GM23338 (cell line): ENCODE results near the gene FCHSD2. TPM values are rescaled to one million over a fixed set of nuclear protein-coding genes. Genes with fewer than 3 reads are reported as not detected.

Experiments used
- CREB1 ChIP-seq: fragments of 250-450 bp; sonication (Bioruptor Pico); IDR thresholded peaks from 2 replicates; pipeline ENCODE4 v1.5.0; 2020; ENCODE audit warnings: low read depth, mild to moderate bottlenecking, moderate library complexity
- EZH2 ChIP-seq: fragments of 200-600 bp; sonication (generic); IDR thresholded peaks from one replicate; pipeline ENCODE4 v1.8.0; 2017; ENCODE audit warnings: antibody characterized with exemption, mild to moderate bottlenecking, low read depth; ENCODE audit not compliant: unreplicated experiment
- EZH2phosphoT487 ChIP-seq: fragments of 200-600 bp; sonication (generic); IDR thresholded peaks from one replicate; pipeline ENCODE4 v1.8.1; 2018; ENCODE audit warnings: antibody characterized with exemption; ENCODE audit not compliant: unreplicated experiment
- JUNB ChIP-seq: IDR thresholded peaks from one replicate; pipeline ENCODE4 v1.6.1; 2016; ENCODE audit warnings: antibody characterized with exemption; ENCODE audit not compliant: unreplicated experiment
- POLR2AphosphoS5 ChIP-seq: IDR thresholded peaks from 2 replicates; pipeline ENCODE4 v1.6.1; 2016; ENCODE audit warnings: antibody characterized with exemption, low read depth
- STAT1 ChIP-seq: IDR thresholded peaks from one replicate; pipeline ENCODE4 v1.6.1; 2016; ENCODE audit warnings: antibody characterized with exemption; ENCODE audit not compliant: unreplicated experiment
- ZNF114 ChIP-seq: fragments of 250-450 bp; sonication (Bioruptor Pico); IDR thresholded peaks from 2 replicates; pipeline ENCODE4 v1.5.0; 2020; ENCODE audit warnings: mild to moderate bottlenecking, moderate library complexity
- polyA plus RNA-seq: library from polyadenylated mRNA; unstranded; fragments of >200 nt; fragmentation: Nextera tagmentation; extraction: Ambion mirVana; gene quantifications from 2 replicates; pipeline ENCODE4 v1.2.1, GENCODE V29; 2016
- total RNA-seq: library from RNA; depleted of rRNA; stranded (reverse); fragments of >200 nt; shearing (Covaris generic); gene quantifications from 2 replicates; pipeline ENCODE4 v1.2.3, GENCODE V29; 2014
- TF ChIP-seq, protein P1 (sequence below): fragments of 250-450 bp; sonication (Bioruptor Pico); IDR thresholded peaks from 2 replicates; pipeline ENCODE4 v1.5.0; 2020; ENCODE audit warnings: mild to moderate bottlenecking, moderate library complexity
- TF ChIP-seq, protein P2 (sequence below), 2 experiments: fragments of 200-600 bp in 1 of 2; sonication (generic) in 1 of 2; conservative IDR thresholded peaks; 2 replicates each; pipeline versions ENCODE4 v1.5.1 to v1.6.1; 2016 to 2017; ENCODE audit warnings: antibody characterized with exemption in 2 of 2, low read depth in 2 of 2, mild to moderate bottlenecking in 2 of 2, moderate library complexity in 1 of 2

FCHSD2 gene
- total and polyA plus RNA-seq, 2 experiments from 2014 or later = 3.6 to 5.2 TPM

- TF ChIP-seq, protein P1, sequence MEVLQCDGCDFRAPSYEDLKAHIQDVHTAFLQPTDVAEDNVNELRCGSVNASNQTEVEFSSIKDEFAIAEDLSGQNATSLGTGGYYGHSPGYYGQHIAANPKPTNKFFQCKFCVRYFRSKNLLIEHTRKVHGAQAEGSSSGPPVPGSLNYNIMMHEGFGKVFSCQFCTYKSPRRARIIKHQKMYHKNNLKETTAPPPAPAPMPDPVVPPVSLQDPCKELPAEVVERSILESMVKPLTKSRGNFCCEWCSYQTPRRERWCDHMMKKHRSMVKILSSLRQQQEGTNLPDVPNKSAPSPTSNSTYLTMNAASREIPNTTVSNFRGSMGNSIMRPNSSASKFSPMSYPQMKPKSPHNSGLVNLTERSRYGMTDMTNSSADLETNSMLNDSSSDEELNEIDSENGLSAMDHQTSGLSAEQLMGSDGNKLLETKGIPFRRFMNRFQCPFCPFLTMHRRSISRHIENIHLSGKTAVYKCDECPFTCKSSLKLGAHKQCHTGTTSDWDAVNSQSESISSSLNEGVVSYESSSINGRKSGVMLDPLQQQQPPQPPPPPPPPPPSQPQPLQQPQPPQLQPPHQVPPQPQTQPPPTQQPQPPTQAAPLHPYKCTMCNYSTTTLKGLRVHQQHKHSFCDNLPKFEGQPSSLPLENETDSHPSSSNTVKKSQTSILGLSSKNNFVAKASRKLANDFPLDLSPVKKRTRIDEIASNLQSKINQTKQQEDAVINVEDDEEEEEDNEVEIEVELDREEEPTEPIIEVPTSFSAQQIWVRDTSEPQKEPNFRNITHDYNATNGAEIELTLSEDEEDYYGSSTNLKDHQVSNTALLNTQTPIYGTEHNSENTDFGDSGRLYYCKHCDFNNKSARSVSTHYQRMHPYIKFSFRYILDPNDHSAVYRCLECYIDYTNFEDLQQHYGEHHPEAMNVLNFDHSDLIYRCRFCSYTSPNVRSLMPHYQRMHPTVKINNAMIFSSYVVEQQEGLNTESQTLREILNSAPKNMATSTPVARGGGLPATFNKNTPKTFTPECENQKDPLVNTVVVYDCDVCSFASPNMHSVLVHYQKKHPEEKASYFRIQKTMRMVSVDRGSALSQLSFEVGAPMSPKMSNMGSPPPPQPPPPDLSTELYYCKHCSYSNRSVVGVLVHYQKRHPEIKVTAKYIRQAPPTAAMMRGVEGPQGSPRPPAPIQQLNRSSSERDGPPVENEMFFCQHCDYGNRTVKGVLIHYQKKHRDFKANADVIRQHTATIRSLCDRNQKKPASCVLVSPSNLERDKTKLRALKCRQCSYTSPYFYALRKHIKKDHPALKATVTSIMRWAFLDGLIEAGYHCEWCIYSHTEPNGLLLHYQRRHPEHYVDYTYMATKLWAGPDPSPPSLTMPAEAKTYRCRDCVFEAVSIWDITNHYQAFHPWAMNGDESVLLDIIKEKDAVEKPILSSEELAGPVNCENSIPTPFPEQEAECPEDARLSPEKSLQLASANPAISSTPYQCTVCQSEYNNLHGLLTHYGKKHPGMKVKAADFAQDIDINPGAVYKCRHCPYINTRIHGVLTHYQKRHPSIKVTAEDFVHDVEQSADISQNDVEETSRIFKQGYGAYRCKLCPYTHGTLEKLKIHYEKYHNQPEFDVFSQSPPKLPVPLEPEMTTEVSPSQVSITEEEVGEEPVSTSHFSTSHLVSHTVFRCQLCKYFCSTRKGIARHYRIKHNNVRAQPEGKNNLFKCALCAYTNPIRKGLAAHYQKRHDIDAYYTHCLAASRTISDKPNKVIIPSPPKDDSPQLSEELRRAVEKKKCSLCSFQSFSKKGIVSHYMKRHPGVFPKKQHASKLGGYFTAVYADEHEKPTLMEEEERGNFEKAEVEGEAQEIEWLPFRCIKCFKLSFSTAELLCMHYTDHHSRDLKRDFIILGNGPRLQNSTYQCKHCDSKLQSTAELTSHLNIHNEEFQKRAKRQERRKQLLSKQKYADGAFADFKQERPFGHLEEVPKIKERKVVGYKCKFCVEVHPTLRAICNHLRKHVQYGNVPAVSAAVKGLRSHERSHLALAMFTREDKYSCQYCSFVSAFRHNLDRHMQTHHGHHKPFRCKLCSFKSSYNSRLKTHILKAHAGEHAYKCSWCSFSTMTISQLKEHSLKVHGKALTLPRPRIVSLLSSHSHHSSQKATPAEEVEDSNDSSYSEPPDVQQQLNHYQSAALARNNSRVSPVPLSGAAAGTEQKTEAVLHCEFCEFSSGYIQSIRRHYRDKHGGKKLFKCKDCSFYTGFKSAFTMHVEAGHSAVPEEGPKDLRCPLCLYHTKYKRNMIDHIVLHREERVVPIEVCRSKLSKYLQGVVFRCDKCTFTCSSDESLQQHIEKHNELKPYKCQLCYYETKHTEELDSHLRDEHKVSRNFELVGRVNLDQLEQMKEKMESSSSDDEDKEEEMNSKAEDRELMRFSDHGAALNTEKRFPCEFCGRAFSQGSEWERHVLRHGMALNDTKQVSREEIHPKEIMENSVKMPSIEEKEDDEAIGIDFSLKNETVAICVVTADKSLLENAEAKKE = no peak
- TF ChIP-seq EZH2phosphoT487 (no peak), STAT1 (no peak), EZH2 (no peak), JUNB (no peak), CREB1 (CRISPR knock-in tag) (no peak), POLR2AphosphoS5 (no peak), ZNF114 (no peak)
- TF ChIP-seq, protein P2, sequence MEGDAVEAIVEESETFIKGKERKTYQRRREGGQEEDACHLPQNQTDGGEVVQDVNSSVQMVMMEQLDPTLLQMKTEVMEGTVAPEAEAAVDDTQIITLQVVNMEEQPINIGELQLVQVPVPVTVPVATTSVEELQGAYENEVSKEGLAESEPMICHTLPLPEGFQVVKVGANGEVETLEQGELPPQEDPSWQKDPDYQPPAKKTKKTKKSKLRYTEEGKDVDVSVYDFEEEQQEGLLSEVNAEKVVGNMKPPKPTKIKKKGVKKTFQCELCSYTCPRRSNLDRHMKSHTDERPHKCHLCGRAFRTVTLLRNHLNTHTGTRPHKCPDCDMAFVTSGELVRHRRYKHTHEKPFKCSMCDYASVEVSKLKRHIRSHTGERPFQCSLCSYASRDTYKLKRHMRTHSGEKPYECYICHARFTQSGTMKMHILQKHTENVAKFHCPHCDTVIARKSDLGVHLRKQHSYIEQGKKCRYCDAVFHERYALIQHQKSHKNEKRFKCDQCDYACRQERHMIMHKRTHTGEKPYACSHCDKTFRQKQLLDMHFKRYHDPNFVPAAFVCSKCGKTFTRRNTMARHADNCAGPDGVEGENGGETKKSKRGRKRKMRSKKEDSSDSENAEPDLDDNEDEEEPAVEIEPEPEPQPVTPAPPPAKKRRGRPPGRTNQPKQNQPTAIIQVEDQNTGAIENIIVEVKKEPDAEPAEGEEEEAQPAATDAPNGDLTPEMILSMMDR (conservative IDR thresholded peaks at IDR 0.05; ENCODE audit: low read depth in 2 of 2) = no peak
These were observed 255.5 kb downstream of the FCHSD2 start (continued) for GRCh38 chr11:72886619-72887018.
